ENCODE measurements around the gene KRTAP2-1. TPM values are rescaled to one million over a fixed set of nuclear protein-coding genes. Genes with fewer than 3 reads are reported as not detected.
"Not testable (repeated sequence)": the region's sequence is repeated elsewhere in the genome, so short reads cannot be mapped to it uniquely, and the experiment has no call there.

KRTAP2-1 gene
- total RNA-seq, 4 donors from 2014 or later = 20.1 to 128 (median 37.2) TPM; not detected in 1

DNA sequence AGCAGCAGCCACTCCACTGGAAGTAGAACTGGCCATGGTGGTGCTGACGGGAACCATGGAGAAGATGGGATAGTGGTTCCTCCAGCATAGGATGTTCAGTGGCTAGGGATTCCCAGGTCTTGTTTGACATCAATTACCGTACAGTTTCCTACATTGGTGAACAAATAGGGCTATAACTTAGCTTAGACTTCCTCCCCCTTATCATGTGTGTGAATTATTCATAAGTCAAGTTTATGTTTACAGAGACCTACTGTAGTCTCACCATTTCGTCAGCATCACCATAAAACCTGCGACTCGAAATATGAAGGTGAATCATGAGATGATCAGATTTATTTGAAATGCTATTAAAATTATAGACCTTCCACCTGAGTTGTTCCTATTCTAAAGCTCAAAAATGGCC lies 11.6 kb upstream of the KRTAP2-1 start:
- no peaks in the 10 kb centered on the region for H3K9me3 ChIP-seq
- H3K27me3 ChIP-seq = peaks cover 4% of the 10 kb centered on the region
- H3K4me1 ChIP-seq = no peaks in the 10 kb centered on the region
- 94% methylated on average over 5 of the region's 5 CpGs for WGBS
- TF ChIP-seq POLR2AphosphoS5 (IDR thresholded peaks at IDR 0.05) (no peak), POLR2A (IDR thresholded peaks at IDR 0.05) (no peak), EP300 (IDR thresholded peaks at IDR 0.05) (no peak)
- TF ChIP-seq, protein P1, sequence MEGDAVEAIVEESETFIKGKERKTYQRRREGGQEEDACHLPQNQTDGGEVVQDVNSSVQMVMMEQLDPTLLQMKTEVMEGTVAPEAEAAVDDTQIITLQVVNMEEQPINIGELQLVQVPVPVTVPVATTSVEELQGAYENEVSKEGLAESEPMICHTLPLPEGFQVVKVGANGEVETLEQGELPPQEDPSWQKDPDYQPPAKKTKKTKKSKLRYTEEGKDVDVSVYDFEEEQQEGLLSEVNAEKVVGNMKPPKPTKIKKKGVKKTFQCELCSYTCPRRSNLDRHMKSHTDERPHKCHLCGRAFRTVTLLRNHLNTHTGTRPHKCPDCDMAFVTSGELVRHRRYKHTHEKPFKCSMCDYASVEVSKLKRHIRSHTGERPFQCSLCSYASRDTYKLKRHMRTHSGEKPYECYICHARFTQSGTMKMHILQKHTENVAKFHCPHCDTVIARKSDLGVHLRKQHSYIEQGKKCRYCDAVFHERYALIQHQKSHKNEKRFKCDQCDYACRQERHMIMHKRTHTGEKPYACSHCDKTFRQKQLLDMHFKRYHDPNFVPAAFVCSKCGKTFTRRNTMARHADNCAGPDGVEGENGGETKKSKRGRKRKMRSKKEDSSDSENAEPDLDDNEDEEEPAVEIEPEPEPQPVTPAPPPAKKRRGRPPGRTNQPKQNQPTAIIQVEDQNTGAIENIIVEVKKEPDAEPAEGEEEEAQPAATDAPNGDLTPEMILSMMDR (IDR thresholded peaks at IDR 0.05) = no peak
- H3K4me3 ChIP-seq = no peak overlapping the region
- H3K36me3 ChIP-seq = no peaks in the 10 kb centered on the region
- no peak for DNase-seq (ENCODE audit: low spot score in 2 of 2)
- no peak overlapping the region for H3K27ac ChIP-seq

DNA sequence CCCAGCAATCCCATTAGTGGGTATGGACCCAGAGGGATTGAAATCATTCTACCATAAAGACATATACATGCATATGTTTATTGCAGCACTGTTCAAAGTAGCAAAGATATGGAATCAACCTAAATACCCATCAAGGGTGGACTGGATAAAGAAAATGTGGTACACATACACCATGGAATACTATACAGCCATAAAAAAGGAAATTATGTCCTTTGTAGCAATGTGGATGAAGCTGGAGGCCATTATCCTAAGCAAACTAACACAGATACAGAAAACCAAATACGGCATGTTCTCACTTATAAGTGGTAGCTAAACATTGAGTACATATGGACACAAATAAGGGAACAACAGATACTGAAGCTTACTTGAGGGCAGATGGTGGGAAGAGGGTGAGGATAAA lies 10.4 kb upstream of the KRTAP2-1 start:
- H3K36me3 ChIP-seq = no peaks in the 10 kb centered on the region
- no peak overlapping the region for H3K4me3 ChIP-seq
- H3K4me1 ChIP-seq = no peaks in the 10 kb centered on the region
- no peak overlapping the region for H3K27ac ChIP-seq
- no peak for DNase-seq (ENCODE audit: low spot score in 2 of 2)
- no peaks in the 10 kb centered on the region for H3K9me3 ChIP-seq
- WGBS = 91% methylated on average over 1 of the region's 1 CpG
- peaks cover 4% of the 10 kb centered on the region for H3K27me3 ChIP-seq
- no peak for TF ChIP-seq EP300 (IDR thresholded peaks at IDR 0.05)
- no peak for TF ChIP-seq POLR2A (IDR thresholded peaks at IDR 0.05)
- TF ChIP-seq, protein P1 (IDR thresholded peaks at IDR 0.05) = no peak
- no peak for TF ChIP-seq POLR2AphosphoS5 (IDR thresholded peaks at IDR 0.05)

DNA sequence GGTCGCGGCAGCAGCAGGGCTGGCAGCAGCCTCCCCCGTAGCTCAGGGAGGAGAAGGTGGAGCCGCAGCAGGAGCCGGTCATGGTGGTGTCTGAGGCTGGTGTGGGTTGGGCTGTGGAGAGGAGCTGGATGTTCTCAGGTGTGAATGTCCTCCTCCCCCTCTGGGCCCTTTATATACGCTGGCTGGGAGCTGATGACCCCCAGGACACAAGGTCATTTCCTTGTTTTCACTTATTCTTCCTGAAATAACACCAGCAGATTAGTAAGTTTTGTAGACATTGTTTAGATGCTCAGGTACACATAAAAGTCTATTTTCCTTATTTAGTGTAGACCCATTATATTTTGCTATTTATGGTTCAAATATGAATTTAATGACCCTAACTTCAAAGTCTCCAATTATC lies 8.0 kb upstream of the KRTAP2-1 start, which contains the start of gene KRTAP2-2:
Gene KRTAP2-2, minus strand, starts transcription at position 101 of the 400 bp plus-strand sequence. Its CDS starts 19 bp downstream, at position 82.
- not testable (repeated sequence) for H3K27me3 ChIP-seq; H3K36me3 ChIP-seq; H3K4me1 ChIP-seq; H3K4me3 ChIP-seq; H3K27ac ChIP-seq; H3K9me3 ChIP-seq; DNase-seq (ENCODE audit: low spot score in 2 of 2)
- WGBS = 100% methylated on average over 1 of the region's 6 CpGs

DNA sequence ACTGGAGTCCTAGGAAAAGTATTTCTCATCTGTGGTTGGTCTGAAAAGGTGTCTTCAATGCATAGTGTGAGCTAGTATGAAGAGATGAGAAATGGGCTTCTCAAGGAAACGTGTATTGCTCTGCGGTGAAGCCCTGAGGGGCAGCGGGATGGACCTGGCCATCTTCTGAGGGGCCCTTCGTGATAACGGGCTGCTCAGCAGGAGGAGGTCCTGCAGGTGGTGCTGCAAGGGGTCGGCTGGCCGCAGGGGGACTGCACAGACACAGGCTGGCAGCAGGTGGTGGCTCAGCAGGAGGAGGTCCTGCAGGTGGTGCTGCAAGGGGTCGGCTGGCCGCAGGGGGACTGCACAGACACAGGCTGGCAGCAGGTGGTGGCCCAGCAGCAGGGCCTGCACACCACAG lies 7.4 kb upstream of the KRTAP2-1 start:
- H3K27me3 ChIP-seq; H3K36me3 ChIP-seq; DNase-seq (ENCODE audit: low spot score in 2 of 2); H3K9me3 ChIP-seq; H3K27ac ChIP-seq; H3K4me1 ChIP-seq; H3K4me3 ChIP-seq: not testable (repeated sequence)
- WGBS = 83% methylated on average over 7 of the region's 9 CpGs

DNA sequence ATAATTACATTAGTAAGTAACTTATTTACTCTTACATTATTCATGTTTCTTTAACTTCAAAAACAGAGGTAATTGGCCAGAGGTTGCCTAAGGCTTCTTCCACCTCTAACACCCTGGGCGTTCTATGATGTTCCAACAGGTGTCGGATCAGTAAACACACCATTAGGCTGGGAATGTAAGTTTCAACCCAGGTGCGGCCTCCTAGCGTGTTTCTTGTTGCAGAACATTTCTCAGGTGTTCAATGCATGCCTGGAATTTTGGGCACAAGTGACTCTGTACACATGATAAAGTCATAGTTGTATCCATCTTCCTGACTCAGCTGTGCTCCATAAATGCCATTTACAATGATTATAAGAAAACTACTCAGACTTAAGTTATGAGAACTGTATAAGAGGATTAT lies 6.9 kb upstream of the KRTAP2-1 start:
- Histone ChIP-seq H3K4me3 (no peak overlapping the region), H3K27me3 (no peaks in the 10 kb centered on the region), H3K9me3 (no peaks in the 10 kb centered on the region), H3K36me3 (no peaks in the 10 kb centered on the region), H3K4me1 (no peaks in the 10 kb centered on the region), H3K27ac (no peak overlapping the region)
- no peak for DNase-seq (ENCODE audit: low spot score in 2 of 2)
- WGBS = 91% methylated on average over 4 of the region's 4 CpGs
- TF ChIP-seq, protein P1 (IDR thresholded peaks at IDR 0.05) = no peak
- TF ChIP-seq POLR2A (IDR thresholded peaks at IDR 0.05) (no peak), POLR2AphosphoS5 (IDR thresholded peaks at IDR 0.05) (no peak), EP300 (IDR thresholded peaks at IDR 0.05) (no peak)

DNA sequence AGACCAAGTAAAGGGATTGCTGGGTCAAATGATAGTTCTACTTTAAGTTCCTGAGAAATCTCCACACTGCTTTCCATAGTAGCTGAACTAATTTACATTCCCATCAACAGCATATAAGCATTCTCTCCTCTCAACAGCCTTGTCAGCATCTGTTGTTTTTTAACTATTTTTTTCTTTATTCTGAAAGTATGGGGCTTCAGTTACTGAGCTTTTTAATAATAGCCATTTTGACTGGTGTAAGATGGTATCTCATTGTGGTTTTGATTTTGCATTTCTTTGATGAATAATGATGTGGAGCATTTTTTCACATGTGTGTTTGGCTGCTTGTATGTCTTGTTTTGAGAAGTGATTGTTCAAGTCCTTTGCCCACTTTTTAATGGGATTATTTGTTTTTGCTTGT lies 5.5 kb upstream of the KRTAP2-1 start:
- H3K4me3 ChIP-seq = no peak overlapping the region
- TF ChIP-seq, protein P1 (IDR thresholded peaks at IDR 0.05) = no peak
- no peak for TF ChIP-seq POLR2AphosphoS5 (IDR thresholded peaks at IDR 0.05)
- no peak for TF ChIP-seq POLR2A (IDR thresholded peaks at IDR 0.05)
- no peak for TF ChIP-seq EP300 (IDR thresholded peaks at IDR 0.05)
- H3K27me3 ChIP-seq = peaks cover 6% of the 10 kb centered on the region
- H3K36me3 ChIP-seq = no peaks in the 10 kb centered on the region
- H3K9me3 ChIP-seq = no peaks in the 10 kb centered on the region
- H3K4me1 ChIP-seq = no peaks in the 10 kb centered on the region
- no peak overlapping the region for H3K27ac ChIP-seq
- no peak for DNase-seq (ENCODE audit: low spot score in 2 of 2)

Measured in suprapubic skin (tissue), 4 donors.